ENCODE data around the gene TEX54. TPM values are rescaled to one million over a fixed set of nuclear protein-coding genes. Genes with fewer than 3 reads are reported as not detected.
A peak's percentile ranks its signal among the peaks of the same experiment; 100 is the strongest.
"Not testable (repeated sequence)": the region's sequence is repeated elsewhere in the genome, so short reads cannot be mapped to it uniquely, and the experiment has no call there.

TEX54 gene
- under 1 TPM in 1 of 2 donors, not detected in 1; 0.70 TPM for total RNA-seq

GRCh38 chr11:62832336-62833234, at the start of gene TEX54:
TEX54 (minus strand) TSS chr11:62832841.
- peaks cover 8 to 15% of the 10 kb centered on the region in 2 donors for H3K36me3 Mint-ChIP-seq
- peak in 1 of 2 donors; percentile 20 for DNase-seq (ENCODE audit: low spot score in 2 of 2)
- peak within 1 kb of the TSS; percentile 95 to 100 for H3K27ac Mint-ChIP-seq
- ATAC-seq: peak; percentile 0 to 1
- H3K9me3 Mint-ChIP-seq: no peaks in the 10 kb centered on the region

GRCh38 chr11:62882431-62882749, 49.7 kb upstream of the TEX54 start:
- ATAC-seq (no peak), DNase-seq (ENCODE audit: low spot score in 2 of 2) (no peak)
- no peaks in the 10 kb centered on the region for H3K9me3 Mint-ChIP-seq
- H3K36me3 Mint-ChIP-seq: peaks cover 68 to 75% of the 10 kb centered on the region in 2 donors
- H3K27ac Mint-ChIP-seq: peak overlapping the region; percentile 92 to 100

- DNase-seq (ENCODE audit: low spot score in 2 of 2) (peak; percentile 87 to 93), ATAC-seq (peak; percentile 73 to 81)
- peak overlapping the region; percentile 92 to 100 for H3K27ac Mint-ChIP-seq
- H3K36me3 Mint-ChIP-seq: peaks cover 65 to 75% of the 10 kb centered on the region in 2 donors
- no peaks in the 10 kb centered on the region for H3K9me3 Mint-ChIP-seq
These were observed 49.2 kb upstream of the TEX54 start for GRCh38 chr11:62881579-62882430.

GRCh38 chr11:62880803-62881578, 48.4 kb upstream of the TEX54 start, which contains the start of gene SLC3A2:
SLC3A2 (plus strand) TSS chr11:62880896; CDS start chr11:62881024, 128 bp downstream.
- H3K27ac Mint-ChIP-seq: peak within 1 kb of the TSS; percentile 92 to 100
- peaks cover 62 to 76% of the 10 kb centered on the region in 2 donors for H3K36me3 Mint-ChIP-seq
- no peaks in the 10 kb centered on the region for H3K9me3 Mint-ChIP-seq
- peak; percentile 79 to 82 for ATAC-seq
- DNase-seq (ENCODE audit: low spot score in 2 of 2): peak; percentile 84 to 88

GRCh38 chr11:62880231-62880802, 47.7 kb upstream of the TEX54 start:
- peak in 1 of 2 donors; percentile 52 for DNase-seq (ENCODE audit: low spot score in 2 of 2)
- Mint-ChIP-seq H3K9me3 (no peaks in the 10 kb centered on the region), H3K36me3 (peaks cover 56 to 71% of the 10 kb centered on the region in 2 donors), H3K27ac (peak overlapping the region; percentile 92 to 100)
- peak; percentile 30 to 35 for ATAC-seq

GRCh38 chr11:62879235-62879978, 46.8 kb upstream of the TEX54 start:
- DNase-seq (ENCODE audit: low spot score in 2 of 2) (no peak), ATAC-seq (no peak)
- Mint-ChIP-seq H3K9me3 (no peaks in the 10 kb centered on the region), H3K27ac (peak overlapping the region; percentile 92 to 100), H3K36me3 (peaks cover 50 to 64% of the 10 kb centered on the region in 2 donors)

GRCh38 chr11:62876712-62877111, 44.1 kb upstream of the TEX54 start:
- no peak overlapping the region for H3K27ac Mint-ChIP-seq
- no peak for ATAC-seq
- no peaks in the 10 kb centered on the region for H3K9me3 Mint-ChIP-seq
- peaks cover 23 to 37% of the 10 kb centered on the region in 2 donors for H3K36me3 Mint-ChIP-seq
- DNase-seq (ENCODE audit: low spot score in 2 of 2): no peak

GRCh38 chr11:62875698-62876478, 43.2 kb upstream of the TEX54 start:
- DNase-seq (ENCODE audit: low spot score in 2 of 2) (no peak), ATAC-seq (no peak)
- peaks cover 15 to 28% of the 10 kb centered on the region in 2 donors for H3K36me3 Mint-ChIP-seq
- no peak overlapping the region for H3K27ac Mint-ChIP-seq
- H3K9me3 Mint-ChIP-seq: no peaks in the 10 kb centered on the region

GRCh38 chr11:62874851-62875250, 42.2 kb upstream of the TEX54 start:
- DNase-seq (ENCODE audit: low spot score in 2 of 2) (no peak), ATAC-seq (no peak)
- no peak overlapping the region for H3K27ac Mint-ChIP-seq
- no peaks in the 10 kb centered on the region for H3K9me3 Mint-ChIP-seq
- H3K36me3 Mint-ChIP-seq: peaks cover 6 to 18% of the 10 kb centered on the region in 2 donors

GRCh38 chr11:62865635-62866034, 33.0 kb upstream of the TEX54 start:
- ATAC-seq (no peak), DNase-seq (ENCODE audit: low spot score in 2 of 2) (no peak)
- Mint-ChIP-seq H3K36me3 (peaks cover 4 to 7% of the 10 kb centered on the region in 2 donors), H3K9me3 (no peaks in the 10 kb centered on the region), H3K27ac (peak overlapping the region in 1 of 2 donors; percentile 2)

- ATAC-seq (no peak), DNase-seq (ENCODE audit: low spot score in 2 of 2) (no peak)
- Mint-ChIP-seq H3K9me3 (no peaks in the 10 kb centered on the region), H3K36me3 (peaks cover 4 to 13% of the 10 kb centered on the region in 2 donors), H3K27ac (no peak overlapping the region)
These were observed 31.2 kb upstream of the TEX54 start for GRCh38 chr11:62863687-62864335.

- ATAC-seq; DNase-seq (ENCODE audit: low spot score in 2 of 2); H3K9me3 Mint-ChIP-seq; H3K27ac Mint-ChIP-seq: not testable (repeated sequence)
- H3K36me3 Mint-ChIP-seq: peaks cover 13 to 27% of the 10 kb centered on the region in 2 donors
These were observed 29.0 kb upstream of the TEX54 start for GRCh38 chr11:62861564-62862192.

- peak; percentile 15 to 66 for ATAC-seq
- H3K36me3 Mint-ChIP-seq: peaks cover 17 to 28% of the 10 kb centered on the region in 2 donors
These were observed 28.4 kb upstream of the TEX54 start for GRCh38 chr11:62860835-62861563.

More at GRCh38 chr11:62860835-62861563, 28.4 kb upstream of the TEX54 start:
- no peak overlapping the region for H3K27ac Mint-ChIP-seq
- H3K9me3 Mint-ChIP-seq: no peaks in the 10 kb centered on the region
- no peak for DNase-seq (ENCODE audit: low spot score in 2 of 2)
